Activated CD4-positive, alpha-beta T cell treated with anti-CD3 and anti-CD28 coated beads, Interleukin-2, amount 50 U/mL, for 48 hours (primary cell): ENCODE data around the gene PDE6B.

Experiments
- DNase-seq, 2 experiments: peaks; one replicate each; pipeline ENCODE4 v3.0.0-alpha.2; 2020

Gene PDE6B

GRCh38 chr4:600850-601515 lies 24.4 kb upstream of the PDE6B start:
- peak; percentile 52 to 68 for DNase-seq

GRCh38 chr4:601612-602558 lies 23.5 kb upstream of the PDE6B start:
- no peak for DNase-seq

- DNase-seq = peak; percentile 81 to 82
Measured at GRCh38 chr4:602559-602942, 22.8 kb upstream of the PDE6B start.

- DNase-seq = peak in 1 of 2 experiments; percentile 18
Measured at GRCh38 chr4:604131-604530, 21.2 kb upstream of the PDE6B start.

- no peak for DNase-seq
Measured at GRCh38 chr4:605702-606425, 19.5 kb upstream of the PDE6B start.

GRCh38 chr4:608236-608635 lies 17.1 kb upstream of the PDE6B start:
- DNase-seq = no peak

- DNase-seq = no peak
Measured at GRCh38 chr4:609400-610050, 15.8 kb upstream of the PDE6B start.

- DNase-seq = no peak
Measured at GRCh38 chr4:610411-611261, 14.7 kb upstream of the PDE6B start.

GRCh38 chr4:612052-612748 lies 13.2 kb upstream of the PDE6B start:
- no peak for DNase-seq

GRCh38 chr4:612749-613125 lies 12.6 kb upstream of the PDE6B start:
- DNase-seq = no peak

- DNase-seq = no peak
Measured at GRCh38 chr4:613126-613525, 12.2 kb upstream of the PDE6B start.

- no peak for DNase-seq
Measured at GRCh38 chr4:616091-616490, 9.3 kb upstream of the PDE6B start.

GRCh38 chr4:616911-617643 lies 8.3 kb upstream of the PDE6B start:
- DNase-seq = no peak

- DNase-seq = no peak
Measured at GRCh38 chr4:617644-618641, 7.4 kb upstream of the PDE6B start.

- DNase-seq = no peak
Measured at GRCh38 chr4:620201-620600, 5.2 kb upstream of the PDE6B start.

GRCh38 chr4:620851-621261 lies 4.5 kb upstream of the PDE6B start:
- no peak for DNase-seq

GRCh38 chr4:621296-622070 lies 3.9 kb upstream of the PDE6B start:
- no peak for DNase-seq
